Brain microvascular endothelial cell (primary cell): ENCODE data around the gene NRXN3.

ENCODE experiments used
- DNase-seq: peaks from one replicate; pipeline ENCODE4 v3.0.0-alpha.2; 2020
- H3K27ac ChIP-seq: fragments of 250-450 bp; sonication (Bioruptor Pico); 2 replicates; pipeline ENCODE4 v1.5.1; 2020; ENCODE audit warnings: mild to moderate bottlenecking, moderate library complexity
- H3K27me3 ChIP-seq: fragments of 250-450 bp; sonication (Bioruptor Pico); replicated peaks from 2 replicates; pipeline ENCODE4 v1.5.1; 2020; ENCODE audit warnings: mild to moderate bottlenecking
- H3K36me3 ChIP-seq: fragments of 250-450 bp; sonication (Bioruptor Pico); replicated peaks from 2 replicates; pipeline ENCODE4 v1.5.1; 2020; ENCODE audit warnings: mild to moderate bottlenecking
- H3K4me3 ChIP-seq: 2 replicates; pipeline ENCODE4 v1.5.1; 2011; ENCODE audit warnings: low read depth, mild to moderate bottlenecking, control low read depth, low read length, moderate library complexity
- in situ Hi-C: cut with HindIII; loops from 2 replicates; pipeline ENCODE4 v1.10.0; 2017; ENCODE audit warnings: low sequenced_read_pairs, low pct_ligation_motif_present
- TF ChIP-seq, protein P1 (sequence below): IDR thresholded peaks from 2 replicates; pipeline ENCODE4 v1.5.1; 2011; ENCODE audit warnings: low read depth, mild to moderate bottlenecking, moderate library complexity, low read length, control low read depth, inconsistent platforms; ENCODE audit errors: missing control alignments

The NRXN3 gene

DNA sequence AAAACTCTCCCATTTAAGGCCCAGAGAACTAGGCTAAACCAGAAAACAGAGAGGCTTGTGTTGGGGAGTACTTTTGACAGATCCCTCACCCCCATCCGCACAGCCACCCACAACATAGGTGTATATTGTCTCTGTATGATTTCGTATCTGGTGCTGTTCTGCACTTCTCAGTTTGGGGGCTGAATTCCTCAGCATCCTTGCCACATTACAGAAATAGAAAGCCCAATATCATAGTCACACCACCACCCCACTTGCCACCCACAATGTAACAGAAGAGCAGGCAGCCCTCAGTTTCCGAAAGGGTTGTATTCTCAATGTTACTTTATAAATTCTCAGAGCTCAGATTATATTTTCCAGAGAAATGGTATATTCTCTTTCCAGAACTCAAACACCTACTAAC is 1090.2 kb downstream of the NRXN3 start:
- in situ Hi-C loops: no loop called here
- Histone ChIP-seq H3K4me3 (no peak overlapping the region), H3K27me3 (no peaks in the 10 kb centered on the region), H3K36me3 (no peaks in the 10 kb centered on the region), H3K27ac (no peak overlapping the region)
- DNase-seq: no peak
- TF ChIP-seq, protein P1, sequence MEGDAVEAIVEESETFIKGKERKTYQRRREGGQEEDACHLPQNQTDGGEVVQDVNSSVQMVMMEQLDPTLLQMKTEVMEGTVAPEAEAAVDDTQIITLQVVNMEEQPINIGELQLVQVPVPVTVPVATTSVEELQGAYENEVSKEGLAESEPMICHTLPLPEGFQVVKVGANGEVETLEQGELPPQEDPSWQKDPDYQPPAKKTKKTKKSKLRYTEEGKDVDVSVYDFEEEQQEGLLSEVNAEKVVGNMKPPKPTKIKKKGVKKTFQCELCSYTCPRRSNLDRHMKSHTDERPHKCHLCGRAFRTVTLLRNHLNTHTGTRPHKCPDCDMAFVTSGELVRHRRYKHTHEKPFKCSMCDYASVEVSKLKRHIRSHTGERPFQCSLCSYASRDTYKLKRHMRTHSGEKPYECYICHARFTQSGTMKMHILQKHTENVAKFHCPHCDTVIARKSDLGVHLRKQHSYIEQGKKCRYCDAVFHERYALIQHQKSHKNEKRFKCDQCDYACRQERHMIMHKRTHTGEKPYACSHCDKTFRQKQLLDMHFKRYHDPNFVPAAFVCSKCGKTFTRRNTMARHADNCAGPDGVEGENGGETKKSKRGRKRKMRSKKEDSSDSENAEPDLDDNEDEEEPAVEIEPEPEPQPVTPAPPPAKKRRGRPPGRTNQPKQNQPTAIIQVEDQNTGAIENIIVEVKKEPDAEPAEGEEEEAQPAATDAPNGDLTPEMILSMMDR: no peak

DNA sequence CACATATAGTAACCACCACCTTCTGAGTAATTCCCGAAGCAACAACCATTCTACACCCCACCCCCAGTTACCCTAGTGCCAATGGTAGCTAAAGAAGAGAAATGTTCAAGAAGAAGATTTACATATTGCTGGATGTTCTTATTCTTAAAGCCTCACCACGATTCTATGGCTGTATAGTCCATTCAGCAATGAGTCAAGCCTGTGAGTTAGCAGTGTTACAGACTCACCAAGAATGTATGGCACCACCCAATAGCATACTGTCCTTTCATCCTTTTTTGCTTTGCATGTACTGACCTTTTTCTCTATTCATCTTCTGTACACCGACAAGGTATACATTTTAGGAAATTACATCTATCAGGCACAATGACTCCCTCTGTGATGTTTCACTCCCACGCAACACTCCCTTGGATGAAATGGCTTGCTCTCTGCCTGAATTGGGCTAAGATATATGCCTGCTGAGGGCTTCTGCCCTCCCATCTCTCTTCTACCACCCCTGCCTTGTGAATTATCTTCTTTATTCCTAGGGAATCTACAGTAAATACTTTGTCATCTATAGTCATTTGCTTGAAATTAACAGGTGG is 1095.3 kb downstream of the NRXN3 start:
- Histone ChIP-seq H3K36me3 (no peaks in the 10 kb centered on the region), H3K27me3 (no peaks in the 10 kb centered on the region), H3K27ac (no peak overlapping the region), H3K4me3 (no peak overlapping the region)
- TF ChIP-seq, protein P1: no peak
- peak; percentile 19 for DNase-seq
- in situ Hi-C loops: no loop called here

DNA sequence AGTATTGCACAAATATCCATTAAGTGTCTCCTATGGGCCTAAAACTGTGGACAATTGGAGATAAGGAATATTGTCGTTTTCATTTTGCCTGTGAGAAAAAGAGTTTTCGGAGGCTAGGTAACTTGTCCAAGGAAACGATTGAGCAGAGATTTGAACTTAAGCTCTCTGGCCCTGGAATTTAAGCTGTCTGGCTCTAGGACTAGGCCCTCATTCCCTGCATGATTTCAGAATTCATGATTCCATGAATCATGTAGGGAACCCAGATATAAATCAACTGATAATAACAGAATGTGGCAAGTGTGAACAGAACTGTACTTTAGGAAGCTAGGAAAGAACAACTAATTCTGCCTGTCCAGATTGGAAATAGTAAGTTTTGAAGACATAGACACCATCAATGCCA is 1100.2 kb downstream of the NRXN3 start:
- Histone ChIP-seq H3K27me3 (no peaks in the 10 kb centered on the region), H3K4me3 (no peak overlapping the region), H3K27ac (no peak overlapping the region), H3K36me3 (no peaks in the 10 kb centered on the region)
- in situ Hi-C loops: no loop called here
- TF ChIP-seq, protein P1: no peak
- DNase-seq: no peak

DNA sequence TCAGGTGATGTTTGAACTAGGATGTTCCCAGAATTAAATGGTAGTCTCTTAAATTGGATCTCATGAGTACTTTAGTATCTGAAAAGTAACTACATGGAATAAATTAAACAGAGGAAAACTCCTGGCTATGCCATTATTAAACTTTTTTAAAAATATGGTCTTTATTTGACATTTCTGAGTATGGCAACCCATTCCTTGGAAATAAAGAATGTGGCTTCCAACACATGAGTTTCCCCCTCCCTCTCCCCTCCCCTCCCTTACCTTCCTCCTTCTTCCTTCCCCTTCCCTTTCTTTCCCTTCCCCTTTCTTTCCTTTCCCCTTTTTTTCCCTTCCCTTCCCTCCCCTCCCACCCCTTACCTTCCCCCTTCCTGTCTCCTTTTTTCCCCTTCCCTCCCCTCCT is 1100.9 kb downstream of the NRXN3 start:
- Histone ChIP-seq H3K27me3 (no peaks in the 10 kb centered on the region), H3K27ac (no peak overlapping the region), H3K36me3 (no peaks in the 10 kb centered on the region), H3K4me3 (no peak overlapping the region)
- in situ Hi-C loops: no loop called here
- TF ChIP-seq, protein P1: no peak
- DNase-seq: no peak

DNA sequence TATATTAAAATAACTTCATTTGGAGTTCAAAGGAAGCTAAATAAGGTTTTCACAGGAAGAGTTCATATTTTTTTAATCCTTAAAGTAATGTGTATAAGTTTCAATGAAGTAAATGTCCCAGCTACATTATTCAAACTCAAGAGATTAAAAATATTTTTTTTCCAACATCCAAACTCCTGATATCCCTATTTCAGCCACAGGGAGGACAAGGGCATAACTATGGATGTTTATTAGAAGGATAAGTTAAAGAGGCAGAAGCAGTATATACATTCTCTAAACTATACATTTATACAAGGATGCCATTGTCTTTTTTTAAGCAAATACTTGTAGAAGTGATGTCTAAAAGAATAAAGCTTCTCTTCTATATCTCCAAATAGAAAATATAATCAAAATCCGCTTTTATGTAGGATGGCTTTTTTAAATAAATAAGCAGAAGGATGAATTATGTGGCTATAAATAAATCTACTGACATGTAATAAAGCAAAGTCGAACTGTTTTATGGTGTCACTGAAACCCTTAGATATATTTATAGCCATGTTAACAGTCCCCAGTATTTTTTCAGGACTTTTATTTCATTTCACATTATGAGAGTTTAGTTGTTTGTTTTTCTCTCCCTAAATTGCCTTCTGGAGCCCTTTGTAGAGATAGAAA is 1104.6 kb downstream of the NRXN3 start:
- in situ Hi-C loops: no loop called here
- TF ChIP-seq, protein P1: peak; percentile 35
- H3K36me3 ChIP-seq: no peaks in the 10 kb centered on the region
- no peak overlapping the region for H3K4me3 ChIP-seq
- no peak overlapping the region for H3K27ac ChIP-seq
- no peaks in the 10 kb centered on the region for H3K27me3 ChIP-seq
- no peak for DNase-seq

DNA sequence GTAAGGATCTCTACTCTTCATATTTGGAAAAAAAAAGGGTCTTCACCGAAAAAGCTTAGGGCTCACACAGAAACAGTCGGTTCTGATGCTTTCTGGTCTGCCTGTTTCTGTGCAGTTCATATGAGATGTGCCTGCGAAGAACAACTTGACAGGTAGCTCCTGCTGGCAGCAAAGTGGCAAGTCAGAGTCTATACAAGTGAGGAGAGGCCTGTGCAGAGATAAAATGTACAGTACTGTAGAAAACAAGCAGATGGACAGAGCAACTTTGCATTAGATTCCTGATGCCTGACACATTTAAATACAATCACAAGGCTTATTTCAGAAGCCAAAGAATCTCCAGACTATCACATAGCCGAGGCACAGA is 1105.1 kb downstream of the NRXN3 start:
- Histone ChIP-seq H3K27me3 (no peaks in the 10 kb centered on the region), H3K36me3 (no peaks in the 10 kb centered on the region), H3K4me3 (no peak overlapping the region), H3K27ac (no peak overlapping the region)
- DNase-seq: no peak
- TF ChIP-seq, protein P1: no peak
- in situ Hi-C loops: no loop called here
